SK-N-SH treated with all-trans-retinoic acid at 6 μM for 48 hours (cell line): Measurements from ENCODE around the gene SNED1.

ENCODE experiments used
- ATAC-seq: fragments of 200-7000 bp; cut with Tn5 transposase; 3 replicates; pipeline ENCODE4 v1.9.1; 2020; ENCODE audit warnings: mild to moderate bottlenecking, moderate library complexity
- ARNTL ChIP-seq: fragments of 450-650 bp; formaldehyde crosslinking; IDR thresholded peaks from 2 replicates; pipeline ENCODE4 v1.5.0; 2020; ENCODE audit warnings: low read depth, mild to moderate bottlenecking, moderate library complexity, borderline replicate concordance
- BACH2 ChIP-seq: fragments of 250-450 bp; sonication (Bioruptor Pico); IDR thresholded peaks from 2 replicates; pipeline ENCODE4 v1.9.0; 2021; ENCODE audit warnings: mild to moderate bottlenecking, borderline replicate concordance
- CSDC2 ChIP-seq: fragments of 250-450 bp; sonication (Bioruptor Pico); IDR thresholded peaks from 2 replicates; pipeline ENCODE4 v1.5.0; 2020; ENCODE audit warnings: mild to moderate bottlenecking, moderate library complexity
- CSRNP3 ChIP-seq: fragments of 250-450 bp; sonication (Bioruptor Pico); IDR thresholded peaks from 2 replicates; pipeline ENCODE4 v1.5.1; 2021; ENCODE audit warnings: mild to moderate bottlenecking, moderate library complexity
- ISL1 ChIP-seq: fragments of 250-450 bp; sonication (Bioruptor Pico); IDR thresholded peaks from 2 replicates; pipeline ENCODE4 v2.1.2; 2022; ENCODE audit warnings: mild to moderate bottlenecking, moderate library complexity
- PATZ1 ChIP-seq: fragments of 250-450 bp; sonication (Bioruptor Pico); IDR thresholded peaks from 2 replicates; pipeline ENCODE4 v1.8.0; 2020; ENCODE audit warnings: mild to moderate bottlenecking, moderate library complexity, borderline replicate concordance
- POU6F1 ChIP-seq: fragments of 250-450 bp; sonication (Bioruptor Pico); IDR thresholded peaks from 2 replicates; pipeline ENCODE4 v1.8.0; 2021; ENCODE audit warnings: low read depth, mild to moderate bottlenecking, moderate library complexity, borderline replicate concordance
- RARB ChIP-seq: fragments of 250-450 bp; sonication (Bioruptor Pico); IDR thresholded peaks from 2 replicates; pipeline ENCODE4 v1.8.0; 2021; ENCODE audit warnings: mild to moderate bottlenecking, moderate library complexity
- SNAI2 ChIP-seq: fragments of 250-450 bp; sonication (Bioruptor Pico); IDR thresholded peaks from 2 replicates; pipeline ENCODE4 v1.5.0; 2020; ENCODE audit warnings: mild to moderate bottlenecking, moderate library complexity
- TCF4 ChIP-seq: fragments of 250-450 bp; sonication (Bioruptor Pico); IDR thresholded peaks from 2 replicates; pipeline ENCODE4 v1.8.0; 2021; ENCODE audit warnings: mild to moderate bottlenecking, moderate library complexity, borderline replicate concordance
- TOX ChIP-seq: fragments of 250-450 bp; sonication (Bioruptor Pico); IDR thresholded peaks from 2 replicates; pipeline ENCODE4 v1.8.0; 2021; ENCODE audit warnings: mild to moderate bottlenecking, moderate library complexity, borderline replicate concordance
- TSHZ2 ChIP-seq: fragments of 250-450 bp; sonication (Bioruptor Pico); IDR thresholded peaks from 2 replicates; pipeline ENCODE4 v1.5.0; 2020; ENCODE audit warnings: mild to moderate bottlenecking, moderate library complexity
- ZC3H10 ChIP-seq: fragments of 250-450 bp; sonication (Bioruptor Pico); IDR thresholded peaks from 2 replicates; pipeline ENCODE4 v1.5.1; 2021; ENCODE audit warnings: mild to moderate bottlenecking, moderate library complexity
- ZNF565 ChIP-seq: fragments of 450-650 bp; formaldehyde crosslinking; conservative IDR thresholded peaks from 2 replicates; pipeline ENCODE4 v1.5.0; 2020; ENCODE audit warnings: low read depth, mild to moderate bottlenecking, moderate library complexity
- ZNF70 ChIP-seq: fragments of 450-650 bp; formaldehyde crosslinking; IDR thresholded peaks from 2 replicates; pipeline ENCODE4 v1.5.0; 2020; ENCODE audit warnings: mild to moderate bottlenecking, moderate library complexity
- ZNF8 ChIP-seq: fragments of 450-650 bp; formaldehyde crosslinking; IDR thresholded peaks from 2 replicates; pipeline ENCODE4 v1.5.0; 2020; ENCODE audit warnings: mild to moderate bottlenecking, moderate library complexity
- TF ChIP-seq, protein P1 (sequence below): fragments of 250-450 bp; sonication (Bioruptor Pico); IDR thresholded peaks from 2 replicates; pipeline ENCODE4 v1.5.1; 2020; ENCODE audit warnings: low read depth, mild to moderate bottlenecking, moderate library complexity

SNED1 gene

DNA sequence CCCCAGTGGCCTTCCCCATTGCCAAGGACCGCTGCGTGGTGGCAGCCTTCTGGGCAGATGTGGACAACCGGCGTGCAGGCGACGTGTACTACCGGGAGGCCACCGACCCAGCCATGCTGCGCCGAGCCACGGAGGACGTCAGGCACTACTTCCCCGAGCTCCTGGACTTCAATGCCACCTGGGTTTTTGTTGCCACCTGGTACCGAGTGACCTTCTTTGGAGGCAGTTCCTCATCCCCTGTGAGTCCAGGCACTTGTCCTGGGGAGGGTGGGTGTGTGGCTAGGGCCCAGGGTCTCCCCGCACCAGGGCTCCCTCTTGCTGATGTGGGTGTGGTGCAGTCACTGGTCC, 31.9 kb downstream of the SNED1 start:
- no peak for ATAC-seq

DNA sequence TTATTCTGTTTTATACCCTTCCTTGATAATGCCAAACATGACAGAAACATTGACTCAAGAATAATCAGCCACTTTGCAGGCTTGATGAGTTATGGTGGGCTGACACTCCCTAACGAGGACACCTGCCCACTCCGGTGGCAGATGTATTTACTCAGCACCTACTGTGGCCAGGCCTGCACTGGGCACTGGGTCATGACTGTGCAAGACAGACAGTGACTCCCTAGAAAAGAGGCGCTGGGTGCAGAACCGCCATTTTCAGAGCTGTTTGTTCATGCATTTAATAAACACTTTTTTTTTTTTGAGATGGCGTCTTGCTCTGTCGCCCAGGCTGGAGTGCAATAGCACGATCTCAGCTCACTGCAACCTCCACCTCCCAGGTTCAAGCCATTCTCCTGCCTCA, 32.5 kb downstream of the SNED1 start:
- no peak for ATAC-seq
- TF ChIP-seq SNAI2 (CRISPR knock-in tag) (no peak), TOX (CRISPR knock-in tag) (no peak), BACH2 (no peak), TSHZ2 (no peak), ARNTL (CRISPR knock-in tag) (no peak), ISL1 (CRISPR knock-in tag) (no peak), PATZ1 (CRISPR knock-in tag) (no peak), ZNF565 (CRISPR knock-in tag) (no peak), CSRNP3 (no peak), POU6F1 (CRISPR knock-in tag) (no peak), TCF4 (no peak), RARB (CRISPR knock-in tag) (no peak), ZC3H10 (CRISPR knock-in tag) (no peak), ZNF70 (no peak)
- TF ChIP-seq, protein P1, sequence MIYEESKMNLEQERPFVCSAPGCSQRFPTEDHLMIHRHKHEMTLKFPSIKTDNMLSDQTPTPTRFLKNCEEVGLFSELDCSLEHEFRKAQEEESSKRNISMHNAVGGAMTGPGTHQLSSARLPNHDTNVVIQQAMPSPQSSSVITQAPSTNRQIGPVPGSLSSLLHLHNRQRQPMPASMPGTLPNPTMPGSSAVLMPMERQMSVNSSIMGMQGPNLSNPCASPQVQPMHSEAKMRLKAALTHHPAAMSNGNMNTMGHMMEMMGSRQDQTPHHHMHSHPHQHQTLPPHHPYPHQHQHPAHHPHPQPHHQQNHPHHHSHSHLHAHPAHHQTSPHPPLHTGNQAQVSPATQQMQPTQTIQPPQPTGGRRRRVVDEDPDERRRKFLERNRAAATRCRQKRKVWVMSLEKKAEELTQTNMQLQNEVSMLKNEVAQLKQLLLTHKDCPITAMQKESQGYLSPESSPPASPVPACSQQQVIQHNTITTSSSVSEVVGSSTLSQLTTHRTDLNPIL (CRISPR knock-in tag): no peak

More for the DNA sequence above, 31.9 kb downstream of the SNED1 start:
- TF ChIP-seq ZNF8 (CRISPR knock-in tag) (no peak), ZC3H10 (CRISPR knock-in tag) (no peak), POU6F1 (CRISPR knock-in tag) (no peak), RARB (CRISPR knock-in tag) (no peak), CSDC2 (CRISPR knock-in tag) (no peak), TSHZ2 (no peak), TCF4 (no peak), TOX (CRISPR knock-in tag) (no peak)
- TF ChIP-seq, protein P1 (CRISPR knock-in tag): no peak
